ENCODE data around the gene CTLA4.
A peak's percentile ranks its signal among the peaks of the same experiment; 100 is the strongest.

Gene CTLA4

DNA sequence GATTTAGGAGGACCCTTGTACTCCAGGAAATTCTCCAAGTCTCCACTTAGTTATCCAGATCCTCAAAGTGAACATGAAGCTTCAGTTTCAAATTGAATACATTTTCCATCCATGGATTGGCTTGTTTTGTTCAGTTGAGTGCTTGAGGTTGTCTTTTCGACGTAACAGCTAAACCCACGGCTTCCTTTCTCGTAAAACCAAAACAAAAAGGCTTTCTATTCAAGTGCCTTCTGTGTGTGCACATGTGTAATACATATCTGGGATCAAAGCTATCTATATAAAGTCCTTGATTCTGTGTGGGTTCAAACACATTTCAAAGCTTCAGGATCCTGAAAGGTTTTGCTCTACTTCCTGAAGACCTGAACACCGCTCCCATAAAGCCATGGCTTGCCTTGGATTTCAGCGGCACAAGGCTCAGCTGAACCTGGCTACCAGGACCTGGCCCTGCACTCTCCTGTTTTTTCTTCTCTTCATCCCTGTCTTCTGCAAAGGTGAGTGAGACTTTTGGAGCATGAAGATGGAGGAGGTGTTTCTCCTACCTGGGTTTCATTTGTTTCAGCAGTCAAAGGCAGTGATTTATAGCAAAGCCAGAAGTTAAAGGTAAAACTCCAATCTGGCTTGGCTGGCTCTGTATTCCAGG is at the start of gene CTLA4:
Gene CTLA4 (plus strand): TSS at position 211 of the 640 bp plus-strand sequence. CDS start 172 bp downstream, at position 383.
- peak; percentile 88 for DNase-seq

DNA sequence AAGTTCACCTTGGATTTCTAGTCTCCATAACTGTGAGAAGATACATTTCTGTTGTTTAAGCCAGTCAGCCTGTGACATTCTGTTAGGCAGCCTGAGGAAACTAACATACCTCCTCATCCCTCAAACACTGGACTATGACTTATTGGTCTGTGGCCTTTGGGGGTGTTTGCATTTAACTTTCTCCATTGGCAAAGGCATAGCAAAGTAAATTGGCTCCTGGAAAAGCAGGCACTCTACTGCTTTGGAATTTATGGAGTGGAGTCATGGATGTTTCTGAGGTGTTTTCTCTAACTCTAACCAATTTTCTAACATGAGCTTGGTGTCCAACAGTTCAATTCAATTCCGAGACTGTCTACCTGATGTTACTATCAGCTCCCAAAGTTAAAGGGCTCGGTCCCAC is 48.9 kb upstream of the CTLA4 start:
- no peak for DNase-seq

- no peak for DNase-seq
Observed at GRCh38 chr2:203819434-203820133, 48.0 kb upstream of the CTLA4 start.

- no peak for DNase-seq
Observed at GRCh38 chr2:203820969-203821368, 46.6 kb upstream of the CTLA4 start.

DNA sequence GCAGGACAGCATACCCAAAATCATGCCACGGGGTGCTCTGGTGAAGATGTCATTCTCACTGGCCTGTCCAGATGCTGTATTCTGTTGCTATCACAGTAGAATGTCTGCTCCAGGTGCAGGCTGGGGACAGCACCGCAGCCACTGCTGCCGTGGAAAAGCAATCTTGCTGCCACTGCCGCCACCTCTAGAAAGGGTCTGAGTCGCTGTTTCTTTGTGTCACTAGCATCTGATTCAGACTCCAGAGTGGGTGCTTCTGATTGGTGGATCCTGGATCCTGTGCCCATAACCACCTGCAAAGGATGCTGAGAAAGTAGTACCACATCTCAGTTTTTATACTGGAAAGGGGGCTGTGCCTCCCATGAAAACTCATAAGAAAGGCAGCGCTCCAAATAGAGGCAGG is 45.3 kb upstream of the CTLA4 start:
- DNase-seq = no peak

DNA sequence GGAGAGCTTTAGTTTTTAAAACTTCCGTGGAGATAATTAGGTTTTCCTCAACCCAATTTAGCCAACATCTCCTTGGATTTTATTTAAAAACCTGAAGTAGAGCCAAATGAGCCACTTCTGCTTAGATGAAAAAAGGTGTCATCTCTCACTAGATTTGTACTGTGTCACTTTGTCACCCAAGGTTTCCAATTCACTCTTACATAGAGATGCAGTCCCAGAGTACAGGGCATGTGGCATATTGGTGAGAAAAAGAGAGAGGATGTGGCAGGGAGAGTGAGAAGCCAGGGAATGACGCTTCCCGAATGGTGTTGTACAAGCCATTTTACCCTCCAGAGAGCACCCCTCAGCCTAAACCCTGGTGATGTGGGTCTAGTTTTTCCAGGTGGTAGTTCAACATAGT is 44.4 kb upstream of the CTLA4 start:
- DNase-seq = no peak

GRCh38 chr2:203824057-203824456 is 43.5 kb upstream of the CTLA4 start:
- no peak for DNase-seq

- no peak for DNase-seq
Observed at GRCh38 chr2:203824603-203825002, 43.0 kb upstream of the CTLA4 start.

DNA sequence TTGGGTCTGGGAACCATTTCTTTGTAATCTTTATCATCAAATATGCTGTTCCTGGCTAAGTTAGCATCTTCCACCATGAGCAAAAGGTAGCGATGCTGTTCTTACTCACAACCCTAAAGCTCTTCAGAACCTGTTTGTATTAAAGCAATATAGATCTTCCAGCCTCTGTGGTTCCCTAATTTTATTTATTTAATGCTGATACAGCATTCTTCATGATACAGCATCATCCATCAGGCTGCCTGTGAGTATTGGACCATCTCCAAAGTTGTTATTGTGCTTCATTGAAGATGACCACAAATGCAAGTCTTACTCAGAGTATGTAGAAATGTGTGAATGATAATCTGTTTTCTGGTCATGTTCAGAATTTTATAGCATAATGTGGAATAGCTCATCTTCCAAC is 40.9 kb upstream of the CTLA4 start:
- no peak for DNase-seq

- peak; percentile 89 for DNase-seq
Observed at GRCh38 chr2:203830304-203831055, 37.1 kb upstream of the CTLA4 start.

- no peak for DNase-seq
Observed at GRCh38 chr2:203835420-203835819, 32.2 kb upstream of the CTLA4 start.

GRCh38 chr2:203835892-203836800 is 31.4 kb upstream of the CTLA4 start:
- DNase-seq = no peak

DNA sequence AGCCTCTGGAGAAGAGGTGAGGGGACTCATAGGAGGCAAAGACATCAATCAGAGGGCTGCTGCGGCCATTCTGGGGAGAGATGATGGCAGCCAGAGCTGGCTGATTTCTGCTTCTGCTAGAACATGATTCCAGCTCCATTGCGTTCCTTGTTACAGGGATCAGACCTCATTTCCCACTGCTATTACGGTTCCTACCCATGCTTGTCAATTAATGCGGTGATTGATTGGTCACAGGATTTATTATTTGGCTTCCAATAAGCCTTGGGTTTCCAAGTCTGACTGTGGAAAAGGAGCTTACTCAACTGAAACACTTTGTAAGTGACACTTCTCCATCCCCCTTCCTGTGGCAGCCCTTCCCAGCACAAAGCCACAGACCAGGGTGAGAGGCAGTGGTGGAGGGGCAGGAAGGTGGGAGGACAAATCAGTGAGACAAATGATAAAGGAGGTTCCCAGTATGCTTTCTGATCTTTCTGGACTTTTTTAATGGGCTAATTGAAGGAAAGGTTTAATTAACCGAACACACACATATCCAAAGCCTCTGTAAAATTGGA is 26.8 kb upstream of the CTLA4 start:
- DNase-seq = no peak

DNA sequence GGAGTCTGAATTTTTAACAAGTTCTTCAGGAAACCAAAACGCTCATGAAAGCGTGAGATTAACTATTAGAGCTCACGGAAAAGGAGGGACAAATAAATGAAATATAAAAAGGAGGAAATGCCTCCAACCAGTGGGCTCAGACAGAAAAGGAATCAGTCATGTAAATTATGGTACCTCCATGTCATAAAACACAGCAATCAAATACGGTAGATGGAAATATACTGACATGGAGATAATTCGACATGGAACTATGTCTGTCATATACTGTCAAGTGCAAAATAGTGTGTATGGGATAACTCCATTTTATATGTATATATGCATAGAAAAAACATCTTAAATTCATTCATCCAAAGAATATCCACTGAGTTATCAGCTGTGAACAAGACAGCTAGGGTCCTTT is 25.9 kb upstream of the CTLA4 start:
- no peak for DNase-seq

GRCh38 chr2:203842373-203842772 is 25.2 kb upstream of the CTLA4 start:
- no peak for DNase-seq

DNA sequence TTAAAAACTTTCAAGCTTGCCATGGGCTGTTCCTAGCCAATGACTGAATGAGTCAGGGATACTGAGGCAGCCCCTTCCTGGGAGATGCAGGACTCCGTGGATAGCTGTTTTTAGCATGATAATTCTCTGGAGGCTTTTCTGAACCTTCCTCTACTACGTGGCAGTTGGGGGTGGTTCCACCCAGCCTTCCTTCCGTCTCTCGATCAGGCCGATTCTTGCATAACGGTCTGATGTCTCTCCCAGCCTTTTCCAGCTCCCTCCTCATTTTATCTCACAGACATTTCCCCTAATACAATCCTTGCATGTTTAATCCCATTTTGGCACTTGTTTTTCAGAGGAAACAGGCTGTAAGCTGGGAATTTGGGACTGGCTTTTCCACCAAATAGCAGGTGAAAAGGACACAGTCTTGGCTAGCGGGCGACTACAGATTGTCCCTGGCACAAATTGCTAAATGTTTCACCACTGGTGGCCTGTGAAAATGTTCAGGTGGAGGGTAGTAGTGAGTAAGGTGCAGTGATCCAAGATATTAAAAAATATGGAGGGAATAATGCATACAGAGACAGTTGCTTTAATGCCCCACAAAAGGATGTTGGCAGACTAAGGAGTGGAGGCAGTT is 21.0 kb upstream of the CTLA4 start:
- DNase-seq = no peak

DNA sequence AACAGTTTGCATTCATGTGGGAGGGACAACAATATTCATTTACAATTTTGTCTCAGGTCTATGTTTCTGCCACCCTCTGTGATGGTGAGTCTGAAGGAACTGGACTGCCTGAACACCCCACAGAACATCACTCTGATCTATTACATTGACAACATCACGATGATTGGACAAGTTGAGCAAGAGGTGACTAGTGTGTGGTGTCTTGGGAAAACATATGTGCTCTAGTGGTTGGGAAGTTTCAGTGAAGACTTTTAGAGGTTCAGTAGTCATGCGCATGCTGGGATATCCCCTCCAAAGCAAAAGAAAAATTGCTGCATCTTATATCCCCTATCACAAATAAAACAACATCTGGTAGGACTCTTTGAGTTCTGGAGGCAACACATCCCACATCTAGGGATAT is 18.6 kb upstream of the CTLA4 start:
- no peak for DNase-seq

GRCh38 chr2:203852760-203853159 is 14.8 kb upstream of the CTLA4 start:
- no peak for DNase-seq

DNA sequence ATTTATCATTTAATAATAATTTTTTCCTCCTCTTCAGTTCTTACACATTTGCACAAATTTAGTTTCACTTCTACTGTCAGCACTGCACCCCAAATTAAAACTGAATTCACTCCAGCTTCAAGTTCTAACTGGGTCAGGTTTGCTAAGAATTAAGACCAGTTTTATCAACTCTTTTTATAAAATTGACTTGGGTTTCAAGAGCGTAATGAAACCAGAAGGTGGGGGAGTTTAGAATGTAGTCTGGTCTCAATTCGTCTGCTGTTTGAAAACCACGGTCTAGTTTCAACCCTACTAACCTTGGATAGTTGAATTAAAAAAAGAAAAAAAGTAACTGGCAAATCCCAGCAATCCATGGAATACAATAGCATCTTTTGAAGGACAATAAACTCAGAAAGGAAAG is 14.3 kb upstream of the CTLA4 start:
- no peak for DNase-seq

- DNase-seq = no peak
Observed at GRCh38 chr2:203853722-203854121, 13.8 kb upstream of the CTLA4 start.

GRCh38 chr2:203855274-203855673 is 12.3 kb upstream of the CTLA4 start:
- DNase-seq = no peak

GRCh38 chr2:203857656-203858055 is 9.9 kb upstream of the CTLA4 start:
- no peak for DNase-seq

Data from activated CD4-positive, alpha-beta T cell treated with anti-CD3 and anti-CD28 coated beads, Interleukin-2, amount 50 U/mL, for 16 hours (primary cell).